SH-SY5Y (cell line): Measurements from ENCODE around the gene ABCC4.

Experiments
- GATA2 ChIP-seq: IDR thresholded peaks from 2 replicates; pipeline ENCODE4 v1.6.1; 2011; ENCODE audit warnings: mild to moderate bottlenecking, low read depth, low read length
- GATA3 ChIP-seq: IDR thresholded peaks from 2 replicates; pipeline ENCODE4 v1.6.1; 2011; ENCODE audit warnings: low read depth, mild to moderate bottlenecking, low read length, moderate library complexity

GRCh38 chr13:95146486-95146885 lies 154.8 kb downstream of the ABCC4 start:
- TF ChIP-seq GATA3 = no peak
- TF ChIP-seq GATA2 = no peak
